Stimulated activated CD4-positive, alpha-beta T cell treated with anti-CD3 and anti-CD28 coated beads, Interleukin-2, amount 100 ng/mL, for 48 hours (primary cell): ENCODE measurements around the gene CACNA1G.

Experiments used
- DNase-seq, 2 donors: peaks; one replicate each; pipeline ENCODE4 v3.0.0-alpha.2; 2020

The CACNA1G gene

GRCh38 chr17:50570032-50570431, 9.5 kb downstream of the CACNA1G start:
- no peak for DNase-seq

GRCh38 chr17:50570528-50570927, 10.0 kb downstream of the CACNA1G start:
- DNase-seq, result no peak

- DNase-seq, result no peak
Observed at GRCh38 chr17:50571681-50572080, 11.2 kb downstream of the CACNA1G start.

- DNase-seq, result no peak
Observed at GRCh38 chr17:50572541-50572940, 12.0 kb downstream of the CACNA1G start.

GRCh38 chr17:50573866-50574611, 13.5 kb downstream of the CACNA1G start:
- no peak for DNase-seq

- no peak for DNase-seq
Observed at GRCh38 chr17:50575581-50576210, 15.2 kb downstream of the CACNA1G start.

GRCh38 chr17:50576864-50577263, 16.3 kb downstream of the CACNA1G start:
- no peak for DNase-seq

- no peak for DNase-seq
Observed at GRCh38 chr17:50577451-50577954, 17.0 kb downstream of the CACNA1G start.

GRCh38 chr17:50578173-50578572, 17.7 kb downstream of the CACNA1G start:
- no peak for DNase-seq

GRCh38 chr17:50579399-50579798, 18.9 kb downstream of the CACNA1G start:
- DNase-seq, result no peak

GRCh38 chr17:50580646-50581045, 20.1 kb downstream of the CACNA1G start:
- DNase-seq, result no peak

- DNase-seq, result no peak
Observed at GRCh38 chr17:50581316-50581715, 20.8 kb downstream of the CACNA1G start.

- no peak for DNase-seq
Observed at GRCh38 chr17:50582741-50583140, 22.2 kb downstream of the CACNA1G start.

GRCh38 chr17:50583641-50584040, 23.1 kb downstream of the CACNA1G start:
- no peak for DNase-seq

- DNase-seq, result no peak
Observed at GRCh38 chr17:50584116-50584515, 23.6 kb downstream of the CACNA1G start.

GRCh38 chr17:50584749-50585148, 24.2 kb downstream of the CACNA1G start:
- no peak for DNase-seq

GRCh38 chr17:50585346-50585745, 24.8 kb downstream of the CACNA1G start:
- DNase-seq, result no peak

GRCh38 chr17:50585891-50586290, 25.4 kb downstream of the CACNA1G start:
- no peak for DNase-seq

- DNase-seq, result no peak
Observed at GRCh38 chr17:50586421-50587247, 26.1 kb downstream of the CACNA1G start.

GRCh38 chr17:50587571-50587970, 27.1 kb downstream of the CACNA1G start:
- DNase-seq, result no peak

- no peak for DNase-seq
Observed at GRCh38 chr17:50588391-50589049, 28.0 kb downstream of the CACNA1G start.

- DNase-seq, result no peak
Observed at GRCh38 chr17:50589095-50589705, 28.7 kb downstream of the CACNA1G start.
